ENCODE data around the gene ZBBX. TPM values are rescaled to one million over a fixed set of nuclear protein-coding genes. Genes with fewer than 3 reads are reported as not detected.

Gene ZBBX
- total and polyA plus RNA-seq, 2 of the 8 experiments (the other 6 are each of a cell fraction or from before 2014, with no cell fraction given) = 0.17 to 0.84 TPM

GRCh38 chr3:167302678-167303077 lies 77.4 kb downstream of the ZBBX start:
- FAIRE-seq = no peak
- DNase-seq (ENCODE audit: low read depth in 1 of 2, low spot score in 2 of 2) = no peak
- TF ChIP-seq CEBPB (IDR thresholded peaks at IDR 0.05; ENCODE audit: low read depth, low read length) (no peak), GABPA (IDR thresholded peaks at IDR 0.05; ENCODE audit: borderline replicate concordance, insufficient read depth, low read length) (no peak), RBBP5 (IDR thresholded peaks at IDR 0.05; ENCODE audit: borderline replicate concordance, low read depth, low read length) (no peak), SIN3A (conservative IDR thresholded peaks at IDR 0.05 in 1 of 2, IDR thresholded peaks at IDR 0.05 in 1 of 2; ENCODE audit: low read depth in 1 of 2, low read length in 2 of 2) (no peak), TCF12 (IDR thresholded peaks at IDR 0.05; ENCODE audit: low read depth, low read length) (no peak), NRF1 (IDR thresholded peaks at IDR 0.05; ENCODE audit: low read depth, low read length) (no peak), EGR1 (IDR thresholded peaks at IDR 0.05; ENCODE audit: borderline replicate concordance, low read depth, low read length) (no peak), CBX5 (IDR thresholded peaks at IDR 0.05; ENCODE audit: low read depth, low read length) (no peak), JUN (IDR thresholded peaks at IDR 0.05; ENCODE audit: low read depth, low read length) (no peak), RFX5 (IDR thresholded peaks at IDR 0.05; ENCODE audit: borderline replicate concordance, low read depth, low read length) (no peak), KDM1A (IDR thresholded peaks at IDR 0.05; ENCODE audit: borderline replicate concordance, low read length) (no peak), YY1 (IDR thresholded peaks at IDR 0.05; ENCODE audit: low read depth, low read length) (no peak), ZNF274 (IDR thresholded peaks at IDR 0.05; ENCODE audit: borderline replicate concordance, extremely low read depth, low read length) (no peak), RXRA (IDR thresholded peaks at IDR 0.05; ENCODE audit: insufficient read depth, low read depth, low read length) (no peak)
- TF ChIP-seq, protein P1, sequence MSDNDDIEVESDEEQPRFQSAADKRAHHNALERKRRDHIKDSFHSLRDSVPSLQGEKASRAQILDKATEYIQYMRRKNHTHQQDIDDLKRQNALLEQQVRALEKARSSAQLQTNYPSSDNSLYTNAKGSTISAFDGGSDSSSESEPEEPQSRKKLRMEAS (IDR thresholded peaks at IDR 0.05) = no peak

More at GRCh38 chr3:167302678-167303077, 77.4 kb downstream of the ZBBX start:
- Histone ChIP-seq H3K4ac (replicated peaks; ENCODE audit: insufficient read length, low read depth, low read length) (no peak overlapping the region), H4K8ac (ENCODE audit: extremely low read depth, insufficient read depth, low read length) (no peak overlapping the region), H3K9me3 (ENCODE audit: insufficient read depth in 2 of 2, low read depth in 1 of 2, low read length in 1 of 2) (no peaks in the 10 kb centered on the region), H2BK12ac (ENCODE audit: low read depth, low read length) (no peak overlapping the region), H4K20me1 (replicated peaks in 1 of 2; ENCODE audit: control insufficient read depth in 1 of 2, insufficient read depth in 2 of 2, low read length in 2 of 2) (no peaks in the 10 kb centered on the region), H3K18ac (ENCODE audit: extremely low read depth, low read length) (no peak overlapping the region), H3K56ac (replicated peaks; ENCODE audit: insufficient read length, low read depth, low read length) (no peak overlapping the region), H2AK5ac (ENCODE audit: low read depth, low read length) (no peak overlapping the region), H3K4me3 (ENCODE audit: extremely low read depth in 1 of 4, insufficient read depth in 2 of 4, low read depth in 3 of 4, low read length in 4 of 4) (no peak overlapping the region), H2BK20ac (ENCODE audit: low read length) (no peak overlapping the region), H2AFZ (ENCODE audit: low read length) (no peak overlapping the region), H3K23ac (ENCODE audit: insufficient read length) (no peak overlapping the region), H3K23me2 (ENCODE audit: low read depth, low read length) (no peaks in the 10 kb centered on the region), H4K91ac (replicated peaks; ENCODE audit: insufficient read length, low read length) (no peak overlapping the region), H3K4me2 (ENCODE audit: insufficient read depth in 1 of 2, low read depth in 2 of 2, low read length in 2 of 2) (no peak overlapping the region), H3K27me3 (replicated peaks in 1 of 4; ENCODE audit: control insufficient read depth in 3 of 4, extremely low read depth in 1 of 4, insufficient read depth in 3 of 4, low read length in 3 of 4) (no peaks in the 10 kb centered on the region), H3K4me1 (replicated peaks in 1 of 4; ENCODE audit: control insufficient read depth in 3 of 4, insufficient read depth in 4 of 4, low read length in 3 of 4) (no peaks in the 10 kb centered on the region; a peak in 1 of 7 replicates), H3K14ac (ENCODE audit: insufficient read length) (no peak overlapping the region), H3K9ac (replicated peaks in 1 of 4; ENCODE audit: extremely low read depth in 1 of 4, low read depth in 3 of 4, low read length in 3 of 4) (no peak overlapping the region), H3K79me1 (ENCODE audit: low read depth, low read length) (no peaks in the 10 kb centered on the region), H3K79me2 (ENCODE audit: control insufficient read depth in 1 of 2, insufficient read depth in 2 of 2, low read length in 2 of 2) (no peaks in the 10 kb centered on the region), H2BK120ac (replicated peaks; ENCODE audit: low read depth, low read length) (no peak overlapping the region), H2BK15ac (ENCODE audit: low read length) (no peak overlapping the region), H3K36me3 (ENCODE audit: control insufficient read depth in 2 of 4, insufficient read depth in 4 of 4, low read length in 3 of 4) (no peaks in the 10 kb centered on the region), H4K5ac (ENCODE audit: insufficient read length, low read depth, low read length) (no peak overlapping the region), H3K27ac (ENCODE audit: low read depth, low read length) (no peak overlapping the region), H2BK5ac (ENCODE audit: low read depth, low read length) (no peak overlapping the region)
- CTCF ChIA-PET (ENCODE audit: partially characterized antibody) = no interaction called here
- WGBS, 2 experiments (ENCODE audit: extremely low coverage in 1 of 2, insufficient coverage in 1 of 2, insufficient read length in 1 of 2, insufficient replicate concordance in 2 of 2, low coverage in 1 of 2, low lambda C conversion rate in 2 of 2, missing lambda C conversion rate in 1 of 2) = 90% methylated on average over 2 of the region's 2 CpGs; no CpG with 5 or more reads in 1 of the 2 experiments
- POLR2A ChIA-PET (ENCODE audit: partially characterized antibody) = no interaction called here
